ENCODE measurements around the gene SRC.

Gene SRC

GRCh38 chr20:37442986-37443385, 97.0 kb downstream of the SRC start:
- no peak for DNase-seq (ENCODE audit: extremely low read depth, low read depth)
- TF ChIP-seq CTCF (IDR thresholded peaks at IDR 0.05; ENCODE audit: low read depth, low read length), result no peak

- TF ChIP-seq CTCF (IDR thresholded peaks at IDR 0.05; ENCODE audit: low read depth, low read length), result no peak
- DNase-seq (ENCODE audit: extremely low read depth, low read depth), result no peak
These were observed 97.7 kb downstream of the SRC start for GRCh38 chr20:37443596-37443995.

GRCh38 chr20:37445041-37445440, 99.1 kb downstream of the SRC start:
- no peak for TF ChIP-seq CTCF (IDR thresholded peaks at IDR 0.05; ENCODE audit: low read depth, low read length)
- DNase-seq (ENCODE audit: extremely low read depth, low read depth), result no peak

- no peak for DNase-seq (ENCODE audit: extremely low read depth, low read depth)
- TF ChIP-seq CTCF (IDR thresholded peaks at IDR 0.05; ENCODE audit: low read depth, low read length), result no peak
These were observed 100.5 kb downstream of the SRC start for GRCh38 chr20:37446286-37447032.

- DNase-seq (ENCODE audit: extremely low read depth, low read depth), result no peak
- no peak for TF ChIP-seq CTCF (IDR thresholded peaks at IDR 0.05; ENCODE audit: low read depth, low read length)
These were observed 101.7 kb downstream of the SRC start for GRCh38 chr20:37447688-37448087.

- no peak for TF ChIP-seq CTCF (IDR thresholded peaks at IDR 0.05; ENCODE audit: low read depth, low read length)
- DNase-seq (ENCODE audit: extremely low read depth, low read depth), result no peak
These were observed 103.3 kb downstream of the SRC start for GRCh38 chr20:37449276-37449675.

- no peak for TF ChIP-seq CTCF (IDR thresholded peaks at IDR 0.05; ENCODE audit: low read depth, low read length)
These were observed 104.4 kb downstream of the SRC start for GRCh38 chr20:37450344-37450743.

More at GRCh38 chr20:37450344-37450743, 104.4 kb downstream of the SRC start:
- DNase-seq (ENCODE audit: extremely low read depth, low read depth), result no peak

Measured in AG09319 (cell line).